Ovary (tissue), 9 donors: ENCODE measurements around the gene SRMS. TPM values are rescaled to one million over a fixed set of nuclear protein-coding genes. Genes with fewer than 3 reads are reported as not detected.

Source experiments
- DNase-seq, 5 donors: peaks; one replicate each; pipeline ENCODE4 v3.0.0-alpha.2; 2019 to 2020
- H3K27ac ChIP-seq, 2 donors: fragments of 200-600 bp; one replicate each; pipeline versions ENCODE4 v1.5.1 to v1.8.0; 2019 to 2022
- H3K27me3 ChIP-seq: fragments of 200-600 bp; one replicate; pipeline ENCODE4 v1.8.0; 2022
- H3K36me3 ChIP-seq: fragments of 200-600 bp; sonication (generic); one replicate; pipeline ENCODE4 v1.5.1; 2019
- H3K4me1 ChIP-seq: one replicate; pipeline ENCODE4 v1.8.1; 2013; ENCODE audit warnings: mild to moderate bottlenecking, moderate library complexity; ENCODE audit not compliant: insufficient read depth
- H3K4me3 ChIP-seq: fragments of 200-600 bp; sonication (generic); one replicate; pipeline ENCODE4 v1.5.1; 2017
- H3K9me3 ChIP-seq, 2 donors: fragments of 200-600 bp in 1 of 2; sonication (generic) in 1 of 2; one replicate each; pipeline versions ENCODE4 v1.5.1 to v1.8.1; 2013 to 2019; ENCODE audit warnings: mild to moderate bottlenecking in 1 of 2, moderate library complexity in 1 of 2
- CTCF ChIP-seq, 3 donors: fragments of 450-650 bp in 2 of 3; fragments of 200-600 bp in 1 of 3; IDR thresholded peaks; one replicate each; pipeline versions ENCODE4 v1.5.1 to v1.8.0; 2016 to 2022; ENCODE audit warnings: antibody characterized with exemption in 3 of 3, mild to moderate bottlenecking in 1 of 3
- EP300 ChIP-seq: sonication (generic); formaldehyde crosslinking; IDR thresholded peaks from one replicate; pipeline ENCODE4 v1.6.1; 2017; ENCODE audit warnings: antibody characterized with exemption
- POLR2A ChIP-seq: fragments of 450-650 bp; IDR thresholded peaks from one replicate; pipeline ENCODE4 v1.6.1; 2017; ENCODE audit warnings: antibody characterized with exemption, mild to moderate bottlenecking, moderate library complexity
- WGBS, 3 donors: extraction: QIAGEN DNeasy Blood & Tissue Kit in 1 of 3; methylation state at CpG; one replicate each; pipeline versions ENCODE4 v1.1.5 to v1.1.7; 2013 to 2017; 5-methylcytosine and 5-hydroxymethylcytosine counted together
- intact Hi-C, 4 donors: fragments of 100-400 bp; cut with DNase I; formaldehyde crosslinking; loops; one replicate each; pipeline versions ENCODE4 v1.11.0 to v1.15.1; 2022 to 2023
- polyA plus RNA-seq, 2 donors: library from polyadenylated mRNA; stranded (reverse); fragments of 200-250 nt in 1 of 2; fragments of 350-450 nt in 1 of 2; fragmentation: Illumina TruSeq in 1 of 2; extraction: RNeasy Lipid Tissue Mini Kit (QIAGEN cat#74804) in 1 of 2; gene quantifications; one replicate each; pipeline ENCODE4 v1.2.3, GENCODE V29; 2013 to 2014
- total RNA-seq, 7 donors: library from RNA; depleted of rRNA in 2 of 7; stranded (reverse); fragments of >200 nt in 2 of 7; fragmentation: NEBNext Ultra II Directional in 3 of 7; extraction: Animal tissue kit (Norgen Biotek cat#: 25700) in 3 of 7; gene quantifications; one replicate each; pipeline versions ENCODE4 v1.1.0 to v1.2.4, GENCODE V29; 2016 to 2023
- donor health status: DM: no; HTN: no; CAD: no; lungs with moderate emphysema.
- donor health status: DM: no; HTN: no; CAD: no.
- donor health status: Bipolar disorder and iron deficiency.
- donor health status: DM: yes; HTN: yes; CAD: no.
- donor health status: DM: no; HTN: no; CAD: no.
- donor health status: DM: yes; HTN: yes; CAD: no.

SRMS gene
- total and polyA plus RNA-seq, 9 donors: not detected

GRCh38 chr20:63538204-63539091 is 9.1 kb downstream of the SRMS start:
- H3K27ac ChIP-seq: no peak overlapping the region
- TF ChIP-seq CTCF (IDR thresholded peaks at IDR 0.05): no peak
- TF ChIP-seq POLR2A: no peak
- no peak for TF ChIP-seq EP300
- H3K36me3 ChIP-seq: no peaks in the 10 kb centered on the region
- no peak for DNase-seq
- H3K9me3 ChIP-seq: no peaks in the 10 kb centered on the region
- intact Hi-C loops: loop anchor here (2.0 to 10.0 kb wide), 6 partner anchors 106 to 439 kb away; partner anchors contain the start of genes ABHD16B (in 2 of the 4) and SAMD10 (in 1 of the 4)
- 39 to 55% (median 42%) methylated on average over 27 of the region's 27 CpGs for WGBS, 3 donors
- no peaks in the 10 kb centered on the region for H3K27me3 ChIP-seq
- peaks cover 2% of the 10 kb centered on the region for H3K4me1 ChIP-seq
- H3K4me3 ChIP-seq: no peak overlapping the region

- DNase-seq: peak; percentile 62 to 87 (median 80)
- no peaks in the 10 kb centered on the region for H3K27me3 ChIP-seq
- peaks cover 2% of the 10 kb centered on the region for H3K4me1 ChIP-seq
- no peaks in the 10 kb centered on the region for H3K36me3 ChIP-seq
- no peaks in the 10 kb centered on the region for H3K9me3 ChIP-seq
- WGBS, 3 donors: 10 to 21% (median 16%) methylated on average over 29 to 34 of the region's 34 CpGs
- H3K4me3 ChIP-seq: no peak overlapping the region
- no peak overlapping the region for H3K27ac ChIP-seq
- intact Hi-C loops: loop anchor here (2.0 to 10.0 kb wide), 6 partner anchors 107 to 440 kb away; partner anchors contain the start of genes ABHD16B (in 2 of the 4) and SAMD10 (in 1 of the 4)
- peak; percentile 74 to 96 (median 93) for TF ChIP-seq CTCF (IDR thresholded peaks at IDR 0.05)
- TF ChIP-seq POLR2A: no peak
Measured at GRCh38 chr20:63537525-63538203, 9.9 kb downstream of the SRMS start.

- intact Hi-C loops: loop anchor here (5.0 to 10.0 kb wide), 5 partner anchors 108 to 440 kb away; partner anchors contain the start of genes ABHD16B (in 2 of the 4) and SAMD10 (in 1 of the 4)
- H3K36me3 ChIP-seq: no peaks in the 10 kb centered on the region
- WGBS, 3 donors: 73 to 82% (median 79%) methylated on average over 22 to 29 of the region's 29 CpGs
- peak in 1 of 5 donors; percentile 29 for DNase-seq
- H3K27ac ChIP-seq: no peak within 1 kb of the TSS
- no peaks in the 10 kb centered on the region for H3K9me3 ChIP-seq
- peaks cover 2% of the 10 kb centered on the region for H3K4me1 ChIP-seq
- TF ChIP-seq POLR2A: no peak
- no peak for TF ChIP-seq EP300
- no peak for TF ChIP-seq CTCF (IDR thresholded peaks at IDR 0.05)
- no peaks in the 10 kb centered on the region for H3K27me3 ChIP-seq
- peak within 1 kb of the TSS; percentile 0 for H3K4me3 ChIP-seq
Measured at GRCh38 chr20:63536997-63537524, 10.5 kb downstream of the SRMS start, which contains the start of gene PTK6. PTK6 (minus strand) TSS chr20:63537376; CDS start chr20:63537314, 62 bp downstream.
